Stomach (tissue), 4 donors: ENCODE data around the gene DNAJC22.

Experiments used
- CTCF ChIP-seq, 7 experiments: fragments of 450-650 bp in 4 of 7; fragments of 200-600 bp in 3 of 7; sonication (generic) in 3 of 7; IDR thresholded peaks; one replicate each; pipeline ENCODE4 v1.5.1; 2016 to 2019; ENCODE audit warnings: antibody characterized with exemption in 7 of 7, control low read depth in 2 of 7, mild to moderate bottlenecking in 1 of 7
- POLR2AphosphoS5 ChIP-seq, 3 donors: sonication (generic); formaldehyde crosslinking; IDR thresholded peaks; one replicate each; pipeline ENCODE4 v1.6.1; 2016; ENCODE audit warnings: antibody characterized with exemption in 3 of 3

- TF ChIP-seq POLR2AphosphoS5 (IDR thresholded peaks at IDR 0.05) (no peak), CTCF (IDR thresholded peaks at IDR 0.05) (no peak)
These were observed 42.1 kb downstream of the DNAJC22 start for GRCh38 chr12:49388682-49389386.
